Ascending aorta (tissue), 2 donors: ENCODE data around the gene BRAT1. TPM values are rescaled to one million over a fixed set of nuclear protein-coding genes. Genes with fewer than 3 reads are reported as not detected.

Experiments
- DNase-seq, 2 donors: peaks; one replicate each; pipeline ENCODE4 v3.0.0-alpha.2; 2019; ENCODE audit warnings: low spot score in 2 of 2
- H3K27ac ChIP-seq, 2 donors: fragments of 200-600 bp; sonication (generic); one replicate each; pipeline ENCODE4 v1.5.1; 2016 to 2017; ENCODE audit warnings: mild to moderate bottlenecking in 1 of 2
- H3K27me3 ChIP-seq: fragments of 200-600 bp; sonication (generic); one replicate; pipeline ENCODE4 v1.5.1; 2017
- H3K36me3 ChIP-seq, 2 donors: fragments of 200-600 bp; sonication (generic); one replicate each; pipeline ENCODE4 v1.5.1; 2016
- H3K4me1 ChIP-seq, 2 donors: fragments of 200-600 bp; sonication (generic); one replicate each; pipeline ENCODE4 v1.5.1; 2016 to 2017; ENCODE audit warnings: mild to moderate bottlenecking in 1 of 2
- H3K4me3 ChIP-seq, 2 donors: fragments of 200-600 bp; sonication (generic); one replicate each; pipeline ENCODE4 v1.5.1; 2016 to 2017; ENCODE audit warnings: mild to moderate bottlenecking in 1 of 2
- H3K9me3 ChIP-seq, 2 donors: fragments of 200-600 bp; sonication (generic); one replicate each; pipeline ENCODE4 v1.5.1; 2016
- CTCF ChIP-seq, 3 experiments: fragments of 200-600 bp in 2 of 3; fragments of 450-650 bp in 1 of 3; sonication (generic) in 2 of 3; IDR thresholded peaks; one replicate each; pipeline ENCODE4 v1.5.1; 2016 to 2019; ENCODE audit warnings: antibody characterized with exemption in 3 of 3, mild to moderate bottlenecking in 1 of 3, moderate library complexity in 1 of 3
- intact Hi-C: fragments of 100-400 bp; cut with DNase I; formaldehyde crosslinking; loops from one replicate; pipeline ENCODE4 v1.15.1; 2023
- total RNA-seq: library from RNA; depleted of rRNA; stranded (reverse); fragments of >200 nt; gene quantifications from one replicate; pipeline ENCODE4 v1.1.0, GENCODE V29; 2016

BRAT1 gene
- total RNA-seq, 1 donor from 2014 or later, result 84.0 TPM

- no peaks in the 10 kb centered on the region for H3K27me3 ChIP-seq
- no peaks in the 10 kb centered on the region for H3K9me3 ChIP-seq
- no peak for DNase-seq
- no peak overlapping the region for H3K27ac ChIP-seq
- no peak for TF ChIP-seq CTCF (IDR thresholded peaks at IDR 0.05)
- no peak overlapping the region for H3K4me3 ChIP-seq
- no peaks in the 10 kb centered on the region for H3K36me3 ChIP-seq
- intact Hi-C loops, result no loop called here
- H3K4me1 ChIP-seq, result peaks cover 15 to 25% of the 10 kb centered on the region in 2 donors
Observed at GRCh38 chr7:2492038-2492437, 63.3 kb downstream of the BRAT1 start.

GRCh38 chr7:2490181-2490651 is 65.1 kb downstream of the BRAT1 start:
- Histone ChIP-seq H3K4me3 (no peak overlapping the region), H3K4me1 (peaks cover 15 to 27% of the 10 kb centered on the region in 2 donors), H3K9me3 (no peaks in the 10 kb centered on the region), H3K36me3 (no peaks in the 10 kb centered on the region), H3K27ac (peak overlapping the region; percentile 43 to 53), H3K27me3 (no peaks in the 10 kb centered on the region)
- no peak for DNase-seq
- TF ChIP-seq CTCF (IDR thresholded peaks at IDR 0.05), result no peak
- intact Hi-C loops, result no loop called here

- intact Hi-C loops, result loop anchor here (2.0 to 10.0 kb wide), 3 partner anchors 30 to 156 kb away; partner anchors contain the start of genes BRAT1, IQCE and LFNG
- Histone ChIP-seq H3K4me3 (no peak overlapping the region), H3K27ac (peak overlapping the region; percentile 46 to 78), H3K9me3 (no peaks in the 10 kb centered on the region), H3K4me1 (peaks cover 15 to 27% of the 10 kb centered on the region in 2 donors), H3K36me3 (no peaks in the 10 kb centered on the region), H3K27me3 (no peaks in the 10 kb centered on the region)
- no peak for TF ChIP-seq CTCF (IDR thresholded peaks at IDR 0.05)
- no peak for DNase-seq
Observed at GRCh38 chr7:2488681-2489080, 66.6 kb downstream of the BRAT1 start.

- no peak for TF ChIP-seq CTCF (IDR thresholded peaks at IDR 0.05)
- peak; percentile 41 to 92 for DNase-seq
- peaks cover 0 to 2% of the 10 kb centered on the region in 2 donors for H3K9me3 ChIP-seq
- H3K27ac ChIP-seq, result peak overlapping the region; percentile 57 to 78
- H3K36me3 ChIP-seq, result no peaks in the 10 kb centered on the region
- H3K27me3 ChIP-seq, result no peaks in the 10 kb centered on the region
- H3K4me1 ChIP-seq, result peaks cover 15 to 27% of the 10 kb centered on the region in 2 donors
- intact Hi-C loops, result loop anchor here (2.0 to 10.0 kb wide), 3 partner anchors 31 to 157 kb away; partner anchors contain the start of genes BRAT1, IQCE and LFNG
- H3K4me3 ChIP-seq, result peak overlapping the region in 1 of 2 donors; percentile 14
Observed at GRCh38 chr7:2488272-2488645, 67.1 kb downstream of the BRAT1 start.

Other genes with a start within 250 kb of the BRAT1 start
- 12.2 TPM for gene SNX8, start 241.1 kb downstream of the BRAT1 start, total RNA-seq
- gene EIF3B, start 200.7 kb downstream of the BRAT1 start, total RNA-seq, result 84.9 TPM
- gene CHST12, start 151.9 kb downstream of the BRAT1 start, total RNA-seq, result 79.4 TPM
- gene GRIFIN, start 79.1 kb downstream of the BRAT1 start, total RNA-seq, result not detected
- gene LFNG, start 35.8 kb downstream of the BRAT1 start, total RNA-seq, result 102 TPM
- gene IQCE, start 3.5 kb upstream of the BRAT1 start, total RNA-seq, result 11.4 TPM
- 70.5 TPM for gene TTYH3, start 76.5 kb upstream of the BRAT1 start, total RNA-seq
- gene AMZ1, start 132.7 kb upstream of the BRAT1 start, total RNA-seq, result not detected